Activated naive CD8-positive, alpha-beta T cell treated with anti-CD3 and anti-CD28 coated beads, Interleukin-2, amount 50 U/mL, for 24 hours (primary cell): Measurements from ENCODE around the gene IQSEC3.
"Not testable (repeated sequence)": the region's sequence is repeated elsewhere in the genome, so short reads cannot be mapped to it uniquely, and the experiment has no call there.

Experiments
- ATAC-seq: fragments of 150-1000 bp; cut with Tn5 transposase; one replicate; pipeline ENCODE4 v1.10.0; 2021
- DNase-seq: peaks from one replicate; pipeline ENCODE4 v3.0.0; 2021
- H3K27ac Mint-ChIP-seq: one replicate; pipeline ENCODE4 v1.8.0; 2021; ENCODE audit warnings: mild to moderate bottlenecking, mixed read lengths
- H3K27me3 Mint-ChIP-seq: one replicate; pipeline ENCODE4 v1.8.0; 2021; ENCODE audit warnings: mixed read lengths
- H3K36me3 Mint-ChIP-seq: one replicate; pipeline ENCODE4 v1.8.0; 2021; ENCODE audit warnings: low read depth, mixed read lengths
- H3K4me1 Mint-ChIP-seq: one replicate; pipeline ENCODE4 v1.8.0; 2021; ENCODE audit warnings: mixed read lengths
- H3K4me3 Mint-ChIP-seq: one replicate; pipeline ENCODE4 v1.8.0; 2021; ENCODE audit warnings: mild to moderate bottlenecking, moderate library complexity, mixed read lengths
- H3K9me3 Mint-ChIP-seq: one replicate; pipeline ENCODE4 v1.8.0; 2021; ENCODE audit warnings: mixed read lengths

The IQSEC3 gene

GRCh38 chr12:66428-66781 lies at the start of gene IQSEC3:
IQSEC3 (plus strand) TSS chr12:66767; CDS start chr12:66883, 116 bp downstream.
- not testable (repeated sequence) for H3K27ac Mint-ChIP-seq, ATAC-seq, H3K4me1 Mint-ChIP-seq, H3K9me3 Mint-ChIP-seq, DNase-seq, H3K4me3 Mint-ChIP-seq, H3K36me3 Mint-ChIP-seq
- H3K27me3 Mint-ChIP-seq = peaks cover 40% of the 10 kb centered on the region

GRCh38 chr12:17370-18340 lies 48.9 kb upstream of the IQSEC3 start:
- not testable (repeated sequence) for ATAC-seq, H3K27me3 Mint-ChIP-seq, H3K9me3 Mint-ChIP-seq, H3K4me3 Mint-ChIP-seq, H3K27ac Mint-ChIP-seq, DNase-seq
- Mint-ChIP-seq H3K36me3 (peaks cover 16% of the 10 kb centered on the region), H3K4me1 (peaks cover 11% of the 10 kb centered on the region)

DNA sequence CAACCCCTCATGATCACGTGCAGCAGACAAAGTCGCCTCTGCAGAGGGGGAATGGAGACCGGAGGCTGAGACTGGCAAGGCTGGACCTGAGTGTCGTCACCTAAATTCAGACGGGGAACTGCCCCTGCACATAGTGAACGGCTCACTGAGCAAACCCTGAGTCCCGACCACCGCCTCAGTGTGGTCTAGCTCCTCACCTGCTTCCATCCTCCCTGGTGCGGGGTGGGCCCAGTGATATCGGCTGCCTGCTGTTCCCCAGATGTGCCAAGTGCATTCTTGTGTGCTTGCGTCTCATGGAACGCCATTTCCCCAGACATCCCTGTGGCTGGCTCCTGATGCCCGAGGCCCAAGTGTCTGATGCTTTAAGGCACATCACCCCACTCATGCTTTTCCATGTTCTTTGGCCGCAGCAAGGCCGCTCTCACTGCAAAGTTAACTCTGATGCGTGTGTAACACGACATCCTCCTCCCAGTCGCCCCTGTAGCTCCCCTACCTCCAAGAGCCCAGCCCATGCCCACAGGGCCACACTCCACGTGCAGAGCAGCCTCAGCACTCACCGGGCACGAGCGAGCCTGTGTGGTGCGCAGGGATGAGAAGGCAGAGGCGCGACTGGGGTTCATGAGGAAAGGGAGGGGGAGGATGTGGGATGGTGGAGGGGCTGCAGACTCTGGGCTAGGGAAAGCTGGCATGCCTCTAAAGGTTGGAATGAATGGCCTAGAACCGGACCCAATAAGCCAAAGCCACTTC lies 47.6 kb upstream of the IQSEC3 start:
- not testable (repeated sequence) for H3K27ac Mint-ChIP-seq, DNase-seq, ATAC-seq, H3K9me3 Mint-ChIP-seq, H3K27me3 Mint-ChIP-seq, H3K4me3 Mint-ChIP-seq
- H3K36me3 Mint-ChIP-seq = peaks cover 16% of the 10 kb centered on the region
- peaks cover 13% of the 10 kb centered on the region for H3K4me1 Mint-ChIP-seq

- H3K4me3 Mint-ChIP-seq, H3K9me3 Mint-ChIP-seq, DNase-seq, H3K27ac Mint-ChIP-seq, ATAC-seq, H3K27me3 Mint-ChIP-seq: not testable (repeated sequence)
- H3K36me3 Mint-ChIP-seq = peaks cover 16% of the 10 kb centered on the region
- peaks cover 13% of the 10 kb centered on the region for H3K4me1 Mint-ChIP-seq
Measured at GRCh38 chr12:19906-20305, 46.7 kb upstream of the IQSEC3 start.

- no peaks in the 10 kb centered on the region for H3K27me3 Mint-ChIP-seq
- DNase-seq (no peak), ATAC-seq (no peak)
- no peak overlapping the region for H3K4me3 Mint-ChIP-seq
- H3K27ac Mint-ChIP-seq = no peak overlapping the region
- peaks cover 16% of the 10 kb centered on the region for H3K36me3 Mint-ChIP-seq
- peaks cover 13% of the 10 kb centered on the region for H3K4me1 Mint-ChIP-seq
- no peaks in the 10 kb centered on the region for H3K9me3 Mint-ChIP-seq
Measured at GRCh38 chr12:20757-21156, 45.8 kb upstream of the IQSEC3 start.

GRCh38 chr12:21301-22189 lies 45.0 kb upstream of the IQSEC3 start:
- peak; percentile 35 for DNase-seq
- no peaks in the 10 kb centered on the region for H3K9me3 Mint-ChIP-seq
- H3K27me3 Mint-ChIP-seq = no peaks in the 10 kb centered on the region
- H3K4me3 Mint-ChIP-seq = no peak overlapping the region
- peak; percentile 95 for ATAC-seq
- H3K4me1 Mint-ChIP-seq = peaks cover 13% of the 10 kb centered on the region
- peak overlapping the region; percentile 41 for H3K27ac Mint-ChIP-seq
- peaks cover 16% of the 10 kb centered on the region for H3K36me3 Mint-ChIP-seq

DNA sequence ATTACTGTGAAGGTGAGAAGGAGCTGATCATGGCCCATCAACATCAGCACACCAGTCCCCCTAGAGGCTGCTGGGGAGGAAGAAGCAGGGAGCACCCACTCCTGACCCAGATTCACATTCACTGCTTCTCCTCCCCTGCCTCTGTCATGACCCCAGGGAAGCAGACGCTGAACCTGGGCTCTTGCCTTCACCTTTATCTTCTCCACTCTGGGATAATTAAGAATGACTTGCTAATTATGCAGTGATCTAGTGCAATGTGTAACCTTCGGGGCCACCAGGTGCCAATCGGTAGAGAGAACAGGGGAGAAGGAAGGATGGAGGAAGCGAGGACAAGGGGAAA lies 44.4 kb upstream of the IQSEC3 start:
- ATAC-seq (no peak), DNase-seq (no peak)
- no peaks in the 10 kb centered on the region for H3K9me3 Mint-ChIP-seq
- H3K4me3 Mint-ChIP-seq = no peak overlapping the region
- peaks cover 13% of the 10 kb centered on the region for H3K4me1 Mint-ChIP-seq
- H3K27ac Mint-ChIP-seq = peak overlapping the region; percentile 41
- no peaks in the 10 kb centered on the region for H3K27me3 Mint-ChIP-seq
- peaks cover 16% of the 10 kb centered on the region for H3K36me3 Mint-ChIP-seq

DNA sequence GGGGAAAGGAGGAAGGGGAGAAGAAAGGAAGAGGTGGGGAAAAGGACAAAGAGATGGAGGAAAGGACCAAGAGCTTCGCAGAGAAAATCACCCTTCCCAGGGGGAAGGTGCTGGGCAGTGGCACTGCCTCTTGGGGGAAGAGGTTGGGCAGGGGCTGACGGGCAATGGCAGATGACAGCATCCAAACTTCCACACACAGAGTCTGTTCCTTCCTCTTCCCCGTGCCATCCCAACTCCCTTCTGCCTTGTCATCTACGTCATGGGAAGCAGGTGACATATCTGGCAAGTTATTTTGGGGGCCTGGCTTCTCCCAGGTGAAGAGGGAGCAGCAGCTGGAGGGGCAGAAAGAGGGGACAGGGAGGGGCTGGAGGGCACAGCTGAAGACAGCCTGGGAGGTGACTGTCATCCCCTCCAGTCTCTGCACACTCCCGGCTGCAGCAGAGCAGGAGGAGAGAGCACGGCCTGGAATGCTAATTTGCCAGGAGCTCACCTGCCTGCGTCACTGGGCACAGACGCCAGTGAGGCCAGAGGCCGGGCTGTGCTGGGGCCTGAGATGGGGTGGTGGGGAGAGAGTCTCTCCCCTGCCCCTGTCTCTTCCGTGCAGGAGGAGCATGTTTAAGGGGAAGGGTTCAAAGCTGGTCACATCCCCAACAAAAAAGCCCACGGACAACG lies 43.9 kb upstream of the IQSEC3 start:
- H3K4me3 Mint-ChIP-seq = no peak overlapping the region
- no peaks in the 10 kb centered on the region for H3K9me3 Mint-ChIP-seq
- DNase-seq = no peak
- H3K36me3 Mint-ChIP-seq = peaks cover 16% of the 10 kb centered on the region
- peak overlapping the region; percentile 41 for H3K27ac Mint-ChIP-seq
- peaks cover 13% of the 10 kb centered on the region for H3K4me1 Mint-ChIP-seq
- H3K27me3 Mint-ChIP-seq = no peaks in the 10 kb centered on the region
- no peak for ATAC-seq

DNA sequence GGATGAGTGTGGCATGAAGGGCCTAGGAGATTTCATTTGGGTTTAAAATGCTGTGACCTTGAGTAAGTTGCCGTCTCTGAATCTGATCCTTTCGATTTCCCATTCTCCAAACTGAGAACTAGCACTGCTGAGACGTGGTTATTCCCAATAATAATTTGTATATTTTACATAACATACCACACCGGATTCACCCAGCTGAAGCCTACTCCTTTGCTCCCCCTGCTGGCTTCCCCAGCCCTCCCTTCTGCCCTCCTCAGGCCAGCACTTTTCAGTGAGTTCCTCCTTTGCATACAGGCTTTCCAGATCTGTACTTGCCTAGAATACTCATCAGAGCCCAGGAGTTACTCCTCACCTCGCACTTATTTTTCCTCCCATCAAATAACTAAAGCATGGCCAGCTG lies 38.7 kb upstream of the IQSEC3 start:
- not testable (repeated sequence) for DNase-seq, H3K4me3 Mint-ChIP-seq, H3K27me3 Mint-ChIP-seq, H3K4me1 Mint-ChIP-seq, H3K36me3 Mint-ChIP-seq, H3K27ac Mint-ChIP-seq, ATAC-seq, H3K9me3 Mint-ChIP-seq

DNA sequence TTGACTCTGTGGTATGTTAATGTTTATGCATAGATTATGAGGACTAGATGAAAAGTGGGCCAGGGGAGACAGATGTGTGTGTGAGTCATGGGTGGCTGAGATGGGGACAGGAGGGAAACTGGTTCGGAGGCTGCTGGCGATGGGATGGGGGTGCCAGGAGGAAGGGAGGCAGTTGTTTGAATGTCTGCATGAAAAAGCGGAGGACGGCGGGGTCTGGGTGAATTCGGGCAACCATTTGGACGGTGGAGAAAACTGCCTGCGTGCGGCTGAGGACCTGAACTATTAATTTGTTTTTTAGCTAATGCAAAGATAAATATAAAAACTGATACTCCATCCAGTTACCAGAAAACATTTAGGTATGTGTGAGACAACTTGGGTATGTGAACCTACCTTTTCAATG lies 27.8 kb upstream of the IQSEC3 start:
- not testable (repeated sequence) for H3K27me3 Mint-ChIP-seq, H3K4me1 Mint-ChIP-seq, DNase-seq, H3K9me3 Mint-ChIP-seq, ATAC-seq, H3K27ac Mint-ChIP-seq, H3K36me3 Mint-ChIP-seq, H3K4me3 Mint-ChIP-seq

DNA sequence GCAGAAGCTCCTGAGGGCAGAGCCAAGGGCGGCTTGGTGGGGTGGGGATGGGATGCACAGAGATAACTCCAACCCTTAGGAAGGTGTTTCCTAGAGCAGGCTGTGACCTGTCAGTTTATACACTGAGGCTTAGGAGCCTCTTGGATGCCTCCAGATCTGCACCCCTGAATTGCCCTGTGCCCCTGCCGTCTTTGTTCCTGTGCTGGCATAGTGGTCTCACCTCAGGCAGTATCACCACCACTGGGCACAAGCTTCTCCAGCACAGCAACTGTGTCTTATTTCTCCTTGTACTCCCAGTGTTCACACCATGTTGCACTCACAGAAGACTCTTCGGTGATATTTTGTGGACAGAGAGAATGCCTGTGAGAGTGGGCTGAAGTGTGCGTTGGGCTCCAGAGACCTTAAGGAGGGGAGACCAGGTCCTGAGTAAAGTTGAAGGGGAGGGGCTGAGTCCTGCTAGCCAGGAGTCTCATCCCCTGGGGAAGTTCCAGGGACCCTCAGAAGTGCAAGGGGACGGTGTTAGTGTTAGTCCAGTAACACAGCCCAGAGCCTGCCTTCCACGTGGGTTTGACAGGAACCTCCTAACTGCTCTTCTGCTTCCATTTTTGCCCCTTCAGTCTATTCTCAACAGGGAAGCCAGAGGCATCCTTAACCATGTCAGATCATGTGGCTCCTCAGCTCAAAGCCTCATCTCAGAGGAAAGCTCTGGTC lies 26.9 kb upstream of the IQSEC3 start:
- DNase-seq, H3K4me1 Mint-ChIP-seq, H3K4me3 Mint-ChIP-seq, H3K36me3 Mint-ChIP-seq, H3K27ac Mint-ChIP-seq, H3K9me3 Mint-ChIP-seq, H3K27me3 Mint-ChIP-seq, ATAC-seq: not testable (repeated sequence)

- not testable (repeated sequence) for H3K9me3 Mint-ChIP-seq, H3K27ac Mint-ChIP-seq, DNase-seq, H3K4me3 Mint-ChIP-seq, ATAC-seq, H3K4me1 Mint-ChIP-seq, H3K36me3 Mint-ChIP-seq
- H3K27me3 Mint-ChIP-seq = peaks cover 22% of the 10 kb centered on the region
Measured at GRCh38 chr12:44352-44751, 22.2 kb upstream of the IQSEC3 start.

DNA sequence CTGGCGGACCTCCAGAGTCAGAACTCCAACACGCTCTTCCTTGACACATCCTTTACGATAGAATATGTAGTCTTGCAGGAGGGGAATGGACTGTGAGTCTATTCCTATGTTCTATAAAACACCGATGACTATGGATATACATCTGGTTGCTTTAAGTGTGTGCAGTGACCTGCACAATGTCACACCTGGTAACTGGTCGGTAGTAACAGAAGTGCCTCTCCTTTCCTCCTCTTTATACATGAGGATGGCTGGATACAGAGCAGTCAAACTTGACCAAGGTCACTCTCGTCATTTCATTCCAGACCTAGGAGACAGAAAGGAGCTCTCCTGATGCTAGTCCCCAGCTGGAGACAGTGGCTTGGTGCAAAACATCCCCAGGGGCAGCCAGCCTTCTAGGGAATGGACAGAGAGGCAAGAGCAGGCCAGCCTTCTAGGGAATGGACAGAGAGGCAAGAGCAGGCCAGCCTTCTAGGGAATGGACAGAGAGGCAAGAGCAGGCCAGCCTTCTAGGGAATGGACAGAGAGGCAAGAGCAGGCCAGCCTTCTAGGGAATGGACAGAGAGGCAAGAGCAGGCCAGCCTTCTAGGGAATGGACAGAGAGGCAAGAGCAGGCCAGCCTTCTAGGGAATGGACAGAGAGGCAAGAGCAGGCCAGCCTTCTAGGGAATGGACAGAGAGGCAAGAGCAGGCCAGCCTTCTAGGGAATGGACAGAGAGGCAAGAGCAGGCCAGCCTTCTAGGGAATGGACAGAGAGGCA lies 21.2 kb upstream of the IQSEC3 start:
- ATAC-seq, H3K4me1 Mint-ChIP-seq, DNase-seq, H3K9me3 Mint-ChIP-seq, H3K4me3 Mint-ChIP-seq, H3K27ac Mint-ChIP-seq, H3K36me3 Mint-ChIP-seq: not testable (repeated sequence)
- peaks cover 23% of the 10 kb centered on the region for H3K27me3 Mint-ChIP-seq
